Activated T-helper 1 cell treated with anti-CD3 and anti-CD28 coated beads, Interleukin-2, amount 50 U/mL, for 16 hours (primary cell): ENCODE measurements around the gene IFNA16.
"Not testable (repeated sequence)": the region's sequence is repeated elsewhere in the genome, so short reads cannot be mapped to it uniquely, and the experiment has no call there.

Experiments used
- DNase-seq, 2 donors: peaks; one replicate each; pipeline ENCODE4 v3.0.0-alpha.2; 2020; ENCODE audit warnings: low read depth in 1 of 2, low spot score in 1 of 2

IFNA16 gene

GRCh38 chr9:21202105-21202504 is 15.0 kb downstream of the IFNA16 start, which contains the start of gene IFNA7:
IFNA7 (minus strand) TSS chr9:21202205; CDS start chr9:21202165, 40 bp downstream.
- not testable (repeated sequence) for DNase-seq

GRCh38 chr9:21194867-21195776 is 22.0 kb downstream of the IFNA16 start:
- not testable (repeated sequence) for DNase-seq

- not testable (repeated sequence) for DNase-seq
Observed at GRCh38 chr9:21187487-21187886, 29.6 kb downstream of the IFNA16 start, which contains the start of gene IFNA4. IFNA4 (minus strand) TSS chr9:21187587; CDS start chr9:21187531, 56 bp downstream.

GRCh38 chr9:21182810-21183736 is 34.0 kb downstream of the IFNA16 start:
- DNase-seq: not testable (repeated sequence)

GRCh38 chr9:21174671-21175070 is 42.4 kb downstream of the IFNA16 start:
- no peak for DNase-seq

GRCh38 chr9:21172156-21172555 is 45.0 kb downstream of the IFNA16 start:
- DNase-seq: no peak

- no peak for DNase-seq
Observed at GRCh38 chr9:21171351-21171750, 45.8 kb downstream of the IFNA16 start.

GRCh38 chr9:21166560-21166959 is 50.6 kb downstream of the IFNA16 start, which contains the start of gene IFNA21:
IFNA21 (minus strand) TSS chr9:21166660; CDS start chr9:21166612, 48 bp downstream.
- DNase-seq: not testable (repeated sequence)
